Progenitor cell of endocrine pancreas (in vitro differentiated cells): ENCODE measurements around the gene CALML5. TPM values are rescaled to one million over a fixed set of nuclear protein-coding genes. Genes with fewer than 3 reads are reported as not detected.

Experiments
- DNase-seq: peaks from one replicate; pipeline ENCODE4 v3.0.0; 2021; ENCODE audit warnings: low spot score; ENCODE audit not compliant: unreplicated experiment
- H3K27ac Mint-ChIP-seq: 2 replicates; pipeline ENCODE4 v1.8.0; 2021; ENCODE audit warnings: mild to moderate bottlenecking, moderate library complexity, mixed read lengths
- H3K27me3 Mint-ChIP-seq: 2 replicates; pipeline ENCODE4 v1.8.0; 2021; ENCODE audit warnings: mixed read lengths
- H3K36me3 Mint-ChIP-seq: 2 replicates; pipeline ENCODE4 v1.8.0; 2022; ENCODE audit warnings: mixed read lengths; ENCODE audit not compliant: insufficient read depth
- H3K4me1 Mint-ChIP-seq: 2 replicates; pipeline ENCODE4 v1.8.0; 2021; ENCODE audit warnings: low read depth, mixed read lengths
- H3K4me3 Mint-ChIP-seq: 2 replicates; pipeline ENCODE4 v1.8.0; 2021; ENCODE audit warnings: low read depth, mild to moderate bottlenecking, moderate library complexity, mixed read lengths
- H3K9me3 Mint-ChIP-seq: 2 replicates; pipeline ENCODE4 v1.8.0; 2021; ENCODE audit warnings: low read depth, mixed read lengths
- total RNA-seq: library from RNA; stranded (reverse); gene quantifications from 2 replicates; pipeline ENCODE4 v1.2.1, GENCODE V29; 2021
- TF ChIP-seq, protein P1 (sequence below): fragments of 200-600 bp; sonication (generic); IDR thresholded peaks from one replicate; pipeline ENCODE4 v1.5.0; 2021; ENCODE audit warnings: antibody characterized with exemption, mild to moderate bottlenecking; ENCODE audit not compliant: unreplicated experiment

Gene CALML5
- total RNA-seq, 1 donor from 2014 or later: not detected

DNA sequence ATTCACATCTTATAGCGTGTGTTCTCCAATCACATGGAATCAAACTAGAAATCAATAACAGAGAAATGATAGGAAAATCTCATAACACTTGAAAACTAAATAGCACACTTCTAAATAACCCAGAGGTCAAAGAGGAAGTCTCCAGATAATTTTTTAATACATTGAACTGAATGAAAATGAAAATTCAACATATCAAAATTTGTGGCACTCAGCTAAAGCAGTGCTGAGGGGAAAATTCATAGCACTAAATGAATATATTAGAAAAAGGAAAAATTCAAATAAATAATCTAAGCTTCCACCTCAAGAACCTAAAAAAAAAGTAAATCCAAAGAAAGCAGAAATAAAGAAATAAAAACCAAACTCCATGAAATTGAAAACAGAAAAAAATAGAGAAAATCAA, 42.7 kb upstream of the CALML5 start:
- H3K27ac Mint-ChIP-seq: no peak overlapping the region
- TF ChIP-seq, protein P1, sequence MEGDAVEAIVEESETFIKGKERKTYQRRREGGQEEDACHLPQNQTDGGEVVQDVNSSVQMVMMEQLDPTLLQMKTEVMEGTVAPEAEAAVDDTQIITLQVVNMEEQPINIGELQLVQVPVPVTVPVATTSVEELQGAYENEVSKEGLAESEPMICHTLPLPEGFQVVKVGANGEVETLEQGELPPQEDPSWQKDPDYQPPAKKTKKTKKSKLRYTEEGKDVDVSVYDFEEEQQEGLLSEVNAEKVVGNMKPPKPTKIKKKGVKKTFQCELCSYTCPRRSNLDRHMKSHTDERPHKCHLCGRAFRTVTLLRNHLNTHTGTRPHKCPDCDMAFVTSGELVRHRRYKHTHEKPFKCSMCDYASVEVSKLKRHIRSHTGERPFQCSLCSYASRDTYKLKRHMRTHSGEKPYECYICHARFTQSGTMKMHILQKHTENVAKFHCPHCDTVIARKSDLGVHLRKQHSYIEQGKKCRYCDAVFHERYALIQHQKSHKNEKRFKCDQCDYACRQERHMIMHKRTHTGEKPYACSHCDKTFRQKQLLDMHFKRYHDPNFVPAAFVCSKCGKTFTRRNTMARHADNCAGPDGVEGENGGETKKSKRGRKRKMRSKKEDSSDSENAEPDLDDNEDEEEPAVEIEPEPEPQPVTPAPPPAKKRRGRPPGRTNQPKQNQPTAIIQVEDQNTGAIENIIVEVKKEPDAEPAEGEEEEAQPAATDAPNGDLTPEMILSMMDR: no peak
- H3K4me1 Mint-ChIP-seq: peaks cover 8% of the 10 kb centered on the region
- peaks cover 12% of the 10 kb centered on the region for H3K9me3 Mint-ChIP-seq
- H3K4me3 Mint-ChIP-seq: no peak overlapping the region
- H3K36me3 Mint-ChIP-seq: peaks cover 4% of the 10 kb centered on the region
- no peaks in the 10 kb centered on the region for H3K27me3 Mint-ChIP-seq
- DNase-seq: no peak

DNA sequence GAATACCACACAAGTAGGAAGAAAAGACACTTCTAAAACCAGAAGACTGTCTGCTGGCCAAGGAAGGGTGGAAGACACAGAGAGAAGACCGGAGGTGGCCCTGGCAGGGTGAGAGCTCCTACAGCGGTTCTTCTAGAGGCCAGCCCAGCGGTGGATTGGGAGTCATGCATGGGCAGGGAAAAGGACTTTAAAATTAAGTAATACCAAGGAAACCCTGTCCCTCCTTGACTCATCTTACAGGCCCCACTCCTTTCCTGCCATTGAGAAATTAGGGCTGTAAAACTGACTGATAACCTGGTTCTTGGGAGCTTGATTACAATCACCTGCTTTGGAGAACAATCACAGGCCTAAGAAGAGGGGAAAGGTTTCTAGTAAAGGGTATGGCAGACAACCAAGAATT, 41.5 kb upstream of the CALML5 start:
- no peak for DNase-seq
- Mint-ChIP-seq H3K9me3 (peaks cover 12% of the 10 kb centered on the region), H3K4me1 (peaks cover 8% of the 10 kb centered on the region), H3K27me3 (no peaks in the 10 kb centered on the region), H3K27ac (no peak overlapping the region), H3K4me3 (no peak overlapping the region), H3K36me3 (peaks cover 4% of the 10 kb centered on the region)
- TF ChIP-seq, protein P1: no peak

DNA sequence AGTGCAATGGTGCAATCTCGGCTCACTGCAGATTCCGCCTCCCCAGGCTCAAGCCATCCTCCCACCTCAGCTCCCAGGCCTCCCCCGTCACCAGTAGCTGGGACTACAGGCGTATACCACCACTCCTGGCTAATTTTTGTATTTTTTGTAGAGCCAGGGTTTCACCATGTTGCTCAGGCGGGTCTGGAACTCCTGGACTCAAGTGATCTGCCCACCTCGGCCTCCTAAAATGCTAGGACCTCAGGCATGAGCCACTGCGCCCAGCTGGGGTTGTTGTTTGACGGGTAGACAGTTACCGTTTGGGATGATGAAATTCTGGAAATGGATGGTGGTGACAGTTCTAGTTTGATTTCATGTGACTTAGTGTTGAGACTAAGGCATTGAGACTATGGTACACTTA, 40.7 kb upstream of the CALML5 start:
- no peak for DNase-seq
- Mint-ChIP-seq H3K27ac (no peak overlapping the region), H3K36me3 (peaks cover 4% of the 10 kb centered on the region), H3K9me3 (peaks cover 12% of the 10 kb centered on the region), H3K4me1 (peaks cover 8% of the 10 kb centered on the region), H3K27me3 (no peaks in the 10 kb centered on the region), H3K4me3 (no peak overlapping the region)
- TF ChIP-seq, protein P1: no peak

DNA sequence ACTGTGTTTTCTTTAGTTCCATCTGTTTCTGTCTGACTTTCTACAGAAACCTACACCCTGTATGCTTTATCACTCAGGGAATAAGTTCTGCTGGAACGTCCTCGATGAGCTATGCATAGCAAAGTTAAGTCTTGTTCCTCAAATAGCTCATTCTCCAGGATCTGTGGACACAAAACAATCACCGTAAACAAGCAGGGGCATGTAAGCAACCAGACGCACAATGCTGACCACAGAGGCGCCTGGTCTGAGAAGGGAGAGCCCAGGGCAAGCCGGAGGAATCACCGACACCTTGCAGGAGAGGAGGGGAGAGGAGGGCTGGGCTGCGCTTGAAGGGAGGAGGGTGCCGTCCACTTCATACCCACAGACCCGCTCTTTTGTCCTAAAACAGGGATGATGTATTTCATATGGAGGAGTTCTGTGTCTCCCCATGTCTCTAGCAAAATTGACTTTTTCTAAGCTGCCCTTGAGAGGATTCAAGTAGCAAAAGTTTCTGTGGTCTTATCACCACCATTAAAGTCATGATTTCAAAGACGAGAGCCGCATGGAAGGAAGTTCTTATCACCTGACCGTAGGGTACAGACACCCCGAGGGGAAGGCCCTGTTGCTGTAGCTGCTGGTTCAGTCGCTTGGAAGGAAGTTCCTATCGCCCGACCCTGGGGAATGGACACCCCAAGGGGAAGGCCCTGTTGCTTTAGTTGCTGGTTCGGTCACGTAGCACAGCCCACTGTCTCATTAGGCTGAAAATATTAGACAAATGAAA, 39.7 kb upstream of the CALML5 start:
- H3K4me3 Mint-ChIP-seq: no peak overlapping the region
- peaks cover 12% of the 10 kb centered on the region for H3K9me3 Mint-ChIP-seq
- H3K36me3 Mint-ChIP-seq: peaks cover 4% of the 10 kb centered on the region
- no peaks in the 10 kb centered on the region for H3K27me3 Mint-ChIP-seq
- no peak for DNase-seq
- TF ChIP-seq, protein P1: no peak
- H3K27ac Mint-ChIP-seq: peak overlapping the region; percentile 56
- peaks cover 13% of the 10 kb centered on the region for H3K4me1 Mint-ChIP-seq

DNA sequence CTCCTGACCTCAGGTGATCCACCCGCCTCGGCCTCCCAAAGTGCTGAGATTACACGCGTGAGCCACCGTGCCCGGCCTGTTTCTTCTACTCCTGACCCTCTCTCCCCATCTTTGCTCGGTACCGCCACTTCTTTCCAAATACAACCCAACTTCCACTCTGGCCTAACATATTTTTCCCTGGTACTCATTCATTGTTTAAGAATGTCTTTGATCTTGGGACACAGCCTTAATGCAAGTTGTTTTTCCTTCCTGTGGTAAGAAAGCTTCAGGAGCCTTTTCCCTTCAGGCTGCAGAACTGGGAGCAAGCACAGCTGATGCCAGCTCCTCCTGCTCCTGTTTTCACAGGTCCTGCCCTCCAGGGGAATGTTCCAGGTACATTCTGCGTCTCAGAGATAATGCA, 39.1 kb upstream of the CALML5 start:
- H3K9me3 Mint-ChIP-seq: peaks cover 8% of the 10 kb centered on the region
- no peak for DNase-seq
- TF ChIP-seq, protein P1: no peak
- H3K36me3 Mint-ChIP-seq: peaks cover 2% of the 10 kb centered on the region
- H3K4me1 Mint-ChIP-seq: peaks cover 13% of the 10 kb centered on the region
- no peak overlapping the region for H3K27ac Mint-ChIP-seq
- no peaks in the 10 kb centered on the region for H3K27me3 Mint-ChIP-seq
- no peak overlapping the region for H3K4me3 Mint-ChIP-seq
